ENCODE results near the gene SLMAP. TPM values are rescaled to one million over a fixed set of nuclear protein-coding genes. Genes with fewer than 3 reads are reported as not detected.

SLMAP gene
- total and polyA plus RNA-seq, 2 experiments from 2014 or later = 32.1 to 73.0 TPM

GRCh38 chr3:57726397-57726796 lies 29.7 kb upstream of the SLMAP start:
- Histone ChIP-seq H2AFZ (no peak overlapping the region), H4K20me1 (replicated peaks; ENCODE audit: insufficient read depth) (no peaks in the 10 kb centered on the region), H3K79me2 (replicated peaks; ENCODE audit: insufficient read depth) (no peaks in the 10 kb centered on the region), H3K4me1 (ENCODE audit: insufficient read depth) (no peaks in the 10 kb centered on the region), H3K4me3 (no peak overlapping the region), H3K27ac (ENCODE audit: low read depth) (no peak overlapping the region), H3K9me2 (ENCODE audit: insufficient read depth) (no peaks in the 10 kb centered on the region), H3F3A (replicated peaks; ENCODE audit: low read depth) (no peaks in the 10 kb centered on the region), H3K27me3 (ENCODE audit: insufficient read depth) (no peaks in the 10 kb centered on the region), H3K36me3 (ENCODE audit: insufficient read depth) (no peaks in the 10 kb centered on the region), H3K4me2 (no peak overlapping the region)
- ATAC-seq (no peak), DNase-seq (ENCODE audit: low spot score) (no peak)
- Mint-ChIP-seq H3K4me3 (no peak overlapping the region), H3K4me1 (no peaks in the 10 kb centered on the region), H3K27ac (no peak overlapping the region), H3K36me3 (ENCODE audit: low read depth) (no peaks in the 10 kb centered on the region), H3K9me3 (no peaks in the 10 kb centered on the region), H3K27me3 (ENCODE audit: insufficient read depth, low read depth, poor library complexity) (peaks cover 7% of the 10 kb centered on the region)
- no peak for TF ChIP-seq ZNF114 (CRISPR knock-in tag; IDR thresholded peaks at IDR 0.05)
- TF ChIP-seq, protein P1, sequence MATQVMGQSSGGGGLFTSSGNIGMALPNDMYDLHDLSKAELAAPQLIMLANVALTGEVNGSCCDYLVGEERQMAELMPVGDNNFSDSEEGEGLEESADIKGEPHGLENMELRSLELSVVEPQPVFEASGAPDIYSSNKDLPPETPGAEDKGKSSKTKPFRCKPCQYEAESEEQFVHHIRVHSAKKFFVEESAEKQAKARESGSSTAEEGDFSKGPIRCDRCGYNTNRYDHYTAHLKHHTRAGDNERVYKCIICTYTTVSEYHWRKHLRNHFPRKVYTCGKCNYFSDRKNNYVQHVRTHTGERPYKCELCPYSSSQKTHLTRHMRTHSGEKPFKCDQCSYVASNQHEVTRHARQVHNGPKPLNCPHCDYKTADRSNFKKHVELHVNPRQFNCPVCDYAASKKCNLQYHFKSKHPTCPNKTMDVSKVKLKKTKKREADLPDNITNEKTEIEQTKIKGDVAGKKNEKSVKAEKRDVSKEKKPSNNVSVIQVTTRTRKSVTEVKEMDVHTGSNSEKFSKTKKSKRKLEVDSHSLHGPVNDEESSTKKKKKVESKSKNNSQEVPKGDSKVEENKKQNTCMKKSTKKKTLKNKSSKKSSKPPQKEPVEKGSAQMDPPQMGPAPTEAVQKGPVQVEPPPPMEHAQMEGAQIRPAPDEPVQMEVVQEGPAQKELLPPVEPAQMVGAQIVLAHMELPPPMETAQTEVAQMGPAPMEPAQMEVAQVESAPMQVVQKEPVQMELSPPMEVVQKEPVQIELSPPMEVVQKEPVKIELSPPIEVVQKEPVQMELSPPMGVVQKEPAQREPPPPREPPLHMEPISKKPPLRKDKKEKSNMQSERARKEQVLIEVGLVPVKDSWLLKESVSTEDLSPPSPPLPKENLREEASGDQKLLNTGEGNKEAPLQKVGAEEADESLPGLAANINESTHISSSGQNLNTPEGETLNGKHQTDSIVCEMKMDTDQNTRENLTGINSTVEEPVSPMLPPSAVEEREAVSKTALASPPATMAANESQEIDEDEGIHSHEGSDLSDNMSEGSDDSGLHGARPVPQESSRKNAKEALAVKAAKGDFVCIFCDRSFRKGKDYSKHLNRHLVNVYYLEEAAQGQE (IDR thresholded peaks at IDR 0.05; ENCODE audit: unreplicated experiment) = no peak
- no peak for TF ChIP-seq NANOG (IDR thresholded peaks at IDR 0.05; ENCODE audit: borderline replicate concordance)
- no peak for TF ChIP-seq CREB1 (CRISPR knock-in tag; IDR thresholded peaks at IDR 0.05; ENCODE audit: low read depth)
- TF ChIP-seq JUNB (IDR thresholded peaks at IDR 0.05; ENCODE audit: unreplicated experiment) = no peak

DNA sequence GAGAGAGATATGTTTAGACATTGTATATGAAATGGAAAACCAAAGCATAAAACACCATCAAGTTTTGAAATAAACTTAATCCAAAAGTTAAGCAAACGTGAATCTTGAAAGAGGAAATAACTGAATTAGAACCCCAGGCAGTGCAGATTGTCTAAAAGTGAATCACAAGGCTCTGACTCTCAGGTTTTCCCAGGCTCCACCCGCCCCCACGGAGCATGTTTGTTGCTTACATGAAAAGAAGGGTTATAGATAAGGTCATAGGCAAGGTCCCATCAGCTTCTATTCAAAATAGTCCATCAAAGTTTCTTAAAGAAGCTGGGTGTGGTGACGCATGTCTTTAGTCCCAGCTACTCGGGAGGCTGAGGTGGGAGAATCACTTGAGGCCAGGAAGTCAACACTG lies 29.0 kb upstream of the SLMAP start:
- Mint-ChIP-seq H3K4me3 (no peak overlapping the region), H3K27ac (no peak overlapping the region)
- H3K4me2 ChIP-seq = no peak overlapping the region
- no peak for TF ChIP-seq EZH2phosphoT487 (IDR thresholded peaks at IDR 0.05; ENCODE audit: unreplicated experiment)
- TF ChIP-seq, protein P2, sequence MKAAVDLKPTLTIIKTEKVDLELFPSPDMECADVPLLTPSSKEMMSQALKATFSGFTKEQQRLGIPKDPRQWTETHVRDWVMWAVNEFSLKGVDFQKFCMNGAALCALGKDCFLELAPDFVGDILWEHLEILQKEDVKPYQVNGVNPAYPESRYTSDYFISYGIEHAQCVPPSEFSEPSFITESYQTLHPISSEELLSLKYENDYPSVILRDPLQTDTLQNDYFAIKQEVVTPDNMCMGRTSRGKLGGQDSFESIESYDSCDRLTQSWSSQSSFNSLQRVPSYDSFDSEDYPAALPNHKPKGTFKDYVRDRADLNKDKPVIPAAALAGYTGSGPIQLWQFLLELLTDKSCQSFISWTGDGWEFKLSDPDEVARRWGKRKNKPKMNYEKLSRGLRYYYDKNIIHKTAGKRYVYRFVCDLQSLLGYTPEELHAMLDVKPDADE (IDR thresholded peaks at IDR 0.05) = no peak
- TF ChIP-seq STAT1 (IDR thresholded peaks at IDR 0.05; ENCODE audit: unreplicated experiment) = no peak
- no peak for TF ChIP-seq CREB1 (CRISPR knock-in tag; IDR thresholded peaks at IDR 0.05; ENCODE audit: low read depth)
- TF ChIP-seq CTCF (conservative IDR thresholded peaks at IDR 0.05; ENCODE audit: low read depth in 2 of 2) = no peak
- TF ChIP-seq ZNF114 (CRISPR knock-in tag; IDR thresholded peaks at IDR 0.05) = no peak
- no peak for TF ChIP-seq POLR2AphosphoS5 (IDR thresholded peaks at IDR 0.05; ENCODE audit: low read depth)
- TF ChIP-seq EZH2 (IDR thresholded peaks at IDR 0.05; ENCODE audit: low read depth, unreplicated experiment) = no peak
- TF ChIP-seq JUNB (IDR thresholded peaks at IDR 0.05; ENCODE audit: unreplicated experiment) = no peak
- no peak for TF ChIP-seq NANOG (IDR thresholded peaks at IDR 0.05; ENCODE audit: borderline replicate concordance)
- no peak for TF ChIP-seq ZNF331 (CRISPR knock-in tag; IDR thresholded peaks at IDR 0.05; ENCODE audit: low read depth)
- TF ChIP-seq, protein P1 (IDR thresholded peaks at IDR 0.05; ENCODE audit: unreplicated experiment) = no peak

More for the DNA sequence above, 29.0 kb upstream of the SLMAP start:
- H3K4me1 Mint-ChIP-seq = no peaks in the 10 kb centered on the region
- no peaks in the 10 kb centered on the region for H4K20me1 ChIP-seq (replicated peaks; ENCODE audit: insufficient read depth)
- peaks cover 7% of the 10 kb centered on the region for H3K27me3 Mint-ChIP-seq (ENCODE audit: insufficient read depth, low read depth, poor library complexity)
- H3K36me3 ChIP-seq (ENCODE audit: insufficient read depth) = no peaks in the 10 kb centered on the region
- no peaks in the 10 kb centered on the region for H3K27me3 ChIP-seq (ENCODE audit: insufficient read depth)
- no peak overlapping the region for H2AFZ ChIP-seq
- no peak overlapping the region for H3K4me3 ChIP-seq
- H3K9me2 ChIP-seq (ENCODE audit: insufficient read depth) = no peaks in the 10 kb centered on the region
- H3F3A ChIP-seq (replicated peaks; ENCODE audit: low read depth) = no peaks in the 10 kb centered on the region
- ATAC-seq (no peak), DNase-seq (ENCODE audit: low spot score) (no peak)
- H3K4me1 ChIP-seq (ENCODE audit: insufficient read depth) = no peaks in the 10 kb centered on the region
- no peaks in the 10 kb centered on the region for H3K9me3 Mint-ChIP-seq
- H3K36me3 Mint-ChIP-seq (ENCODE audit: low read depth) = no peaks in the 10 kb centered on the region
- no peaks in the 10 kb centered on the region for H3K79me2 ChIP-seq (replicated peaks; ENCODE audit: insufficient read depth)
- H3K27ac ChIP-seq (ENCODE audit: low read depth) = no peak overlapping the region
